Neuronal stem cell (in vitro differentiated cells): ENCODE data around the gene SERGEF.

Experiments
- DNase-seq: peaks from one replicate; pipeline ENCODE4 v3.0.0-alpha.2; 2013; ENCODE audit warnings: low spot score
- H2AFZ ChIP-seq: one replicate; pipeline ENCODE4 v1.6.1; 2013; ENCODE audit warnings: mild to moderate bottlenecking, low read length, inconsistent platforms
- H2AK5ac ChIP-seq: 2 replicates; pipeline ENCODE4 v1.6.1; 2013; ENCODE audit warnings: low read depth, mild to moderate bottlenecking, inconsistent platforms, low read length, moderate library complexity, mixed read lengths
- H2BK120ac ChIP-seq: 2 replicates; pipeline ENCODE4 v1.6.1; 2013; ENCODE audit warnings: low read depth, mild to moderate bottlenecking, inconsistent platforms, low read length, moderate library complexity, mixed read lengths
- H2BK12ac ChIP-seq: one replicate; pipeline ENCODE4 v1.6.1; 2013; ENCODE audit warnings: low read length, inconsistent platforms
- H2BK15ac ChIP-seq: 2 replicates; pipeline ENCODE4 v1.6.1; 2013; ENCODE audit warnings: mild to moderate bottlenecking, low read length, inconsistent platforms, mixed read lengths
- H2BK5ac ChIP-seq: one replicate; pipeline ENCODE4 v1.6.1; 2013; ENCODE audit warnings: inconsistent platforms, mild to moderate bottlenecking, low read length, moderate library complexity
- H3K14ac ChIP-seq: one replicate; pipeline ENCODE4 v1.6.1; 2013; ENCODE audit warnings: low read length, inconsistent platforms
- H3K18ac ChIP-seq: 2 replicates; pipeline ENCODE4 v1.6.1; 2013; ENCODE audit warnings: low read length, inconsistent platforms
- H3K23ac ChIP-seq: 2 replicates; pipeline ENCODE4 v1.6.1; 2013; ENCODE audit warnings: low read depth, mild to moderate bottlenecking, mixed read lengths, low read length, inconsistent platforms; ENCODE audit not compliant: poor library complexity
- H3K27ac ChIP-seq: replicated peaks from 3 replicates; pipeline ENCODE4 v1.5.1; 2013; ENCODE audit warnings: low read length, inconsistent platforms
- H3K27me3 ChIP-seq, 3 experiments: 2 replicates each; pipeline ENCODE4 v1.6.1; 2013; ENCODE audit warnings: low read length in 3 of 3, mild to moderate bottlenecking in 2 of 3, inconsistent platforms in 1 of 3, low read depth in 1 of 3, mixed read lengths in 1 of 3, moderate library complexity in 1 of 3; ENCODE audit not compliant: control insufficient read depth in 3 of 3, insufficient read depth in 3 of 3
- H3K36me3 ChIP-seq, 2 donors: replicated peaks in 1 of 2; 2 replicates each; pipeline ENCODE4 v1.6.1; 2013; ENCODE audit warnings: low read length in 2 of 2; ENCODE audit not compliant: control insufficient read depth in 2 of 2, insufficient read depth in 2 of 2
- H3K4ac ChIP-seq: 2 replicates; pipeline ENCODE4 v1.6.1; 2013; ENCODE audit warnings: inconsistent platforms, mild to moderate bottlenecking, low read length, moderate library complexity
- H3K4me1 ChIP-seq, 2 donors: 1 replicate in 1 of 2; 2 replicates in 1 of 2; pipeline ENCODE4 v1.6.1; 2013; ENCODE audit warnings: low read length in 2 of 2, low read depth in 1 of 2; ENCODE audit not compliant: control insufficient read depth in 2 of 2, insufficient read depth in 1 of 2
- H3K4me2 ChIP-seq: one replicate; pipeline ENCODE4 v1.6.1; 2013; ENCODE audit warnings: mild to moderate bottlenecking, low read length, inconsistent platforms; ENCODE audit not compliant: insufficient read depth, poor library complexity, severe bottlenecking
- H3K4me3 ChIP-seq, 2 donors: 2 replicates each; pipeline ENCODE4 v1.5.1; 2013; ENCODE audit warnings: low read length in 2 of 2, mild to moderate bottlenecking in 2 of 2, inconsistent platforms in 1 of 2, moderate library complexity in 1 of 2
- H3K79me1 ChIP-seq: one replicate; pipeline ENCODE4 v1.6.1; 2013; ENCODE audit warnings: low read depth, mild to moderate bottlenecking, inconsistent platforms, low read length, moderate library complexity
- H3K9ac ChIP-seq: one replicate; pipeline ENCODE4 v1.6.1; 2013; ENCODE audit warnings: mild to moderate bottlenecking, low read depth, low read length, inconsistent platforms; ENCODE audit not compliant: poor library complexity
- H3K9me3 ChIP-seq, 2 donors: replicated peaks in 1 of 2; 2 replicates each; pipeline versions ENCODE3 to v1.6.1; 2013; ENCODE audit warnings: low read length in 2 of 2, mild to moderate bottlenecking in 2 of 2, inconsistent platforms in 1 of 2, low read depth in 1 of 2, mixed read lengths in 1 of 2, moderate library complexity in 1 of 2; ENCODE audit not compliant: control insufficient read depth in 2 of 2, insufficient read depth in 1 of 2
- H4K8ac ChIP-seq: one replicate; pipeline ENCODE4 v1.6.1; 2013; ENCODE audit warnings: low read depth, mild to moderate bottlenecking, inconsistent platforms, low read length, moderate library complexity
- H4K91ac ChIP-seq: one replicate; pipeline ENCODE4 v1.6.1; 2013; ENCODE audit warnings: low read length, low read depth, mild to moderate bottlenecking, inconsistent platforms; ENCODE audit not compliant: poor library complexity
- whole genome bisulfite sequencing, 2 donors: extraction: QIAGEN DNeasy Blood & Tissue Kit; methylation state at CpG; one replicate each; pipeline ENCODE4 v1.1.7; 2013; ENCODE audit warnings: missing lambda C conversion rate in 2 of 2, mixed read lengths in 1 of 2; ENCODE audit not compliant: insufficient read length in 2 of 2, insufficient replicate concordance in 1 of 2; ENCODE audit errors: extremely low coverage in 2 of 2; 5-methylcytosine and 5-hydroxymethylcytosine counted together

The SERGEF gene

DNA sequence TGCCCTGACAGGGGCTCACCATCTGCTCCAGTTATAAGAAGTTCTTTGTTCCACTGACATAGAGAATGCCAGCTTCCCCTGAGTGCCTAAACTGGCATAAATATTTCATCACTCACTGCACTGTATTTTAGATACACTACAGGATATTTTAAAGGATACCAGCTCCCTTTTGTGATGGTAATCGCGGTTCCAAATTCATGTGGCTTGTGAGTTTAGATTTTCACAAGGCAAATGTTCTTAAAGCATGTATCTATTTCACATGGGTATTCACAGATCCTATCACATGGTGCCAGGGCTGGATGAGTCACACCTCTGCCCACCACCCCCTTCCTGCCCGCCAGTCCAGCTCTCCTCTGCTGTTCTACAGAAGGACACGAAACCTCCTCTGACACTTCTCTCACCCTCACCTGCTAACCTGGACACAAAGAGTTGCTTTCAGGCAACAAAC, 172.7 kb downstream of the SERGEF start:
- H3K18ac ChIP-seq, result no peak overlapping the region
- no peak overlapping the region for H3K14ac ChIP-seq
- H3K4me3 ChIP-seq, result no peak overlapping the region
- H2BK120ac ChIP-seq, result no peak overlapping the region
- H3K4me2 ChIP-seq, result no peak overlapping the region
- no peak overlapping the region for H2AFZ ChIP-seq
- no peak overlapping the region for H2BK5ac ChIP-seq
- H3K36me3 ChIP-seq, result no peaks in the 10 kb centered on the region
- peaks cover 0 to 3% of the 10 kb centered on the region in 2 donors for H3K4me1 ChIP-seq
- DNase-seq, result no peak
- H3K27me3 ChIP-seq, result no peaks in the 10 kb centered on the region
- H3K23ac ChIP-seq, result no peak overlapping the region
- no peak overlapping the region for H4K91ac ChIP-seq
- no peaks in the 10 kb centered on the region for H3K79me1 ChIP-seq
- H2BK15ac ChIP-seq, result no peak overlapping the region
- no peak overlapping the region for H4K8ac ChIP-seq
- H3K27ac ChIP-seq, result no peak overlapping the region
- no peak overlapping the region for H2AK5ac ChIP-seq
- no peak overlapping the region for H3K9ac ChIP-seq
- WGBS, 2 donors, result no CpG with 5 or more reads among the region's 4 CpGs
- no peak overlapping the region for H3K4ac ChIP-seq
- H3K9me3 ChIP-seq, result no peaks in the 10 kb centered on the region
- H2BK12ac ChIP-seq, result no peak overlapping the region

DNA sequence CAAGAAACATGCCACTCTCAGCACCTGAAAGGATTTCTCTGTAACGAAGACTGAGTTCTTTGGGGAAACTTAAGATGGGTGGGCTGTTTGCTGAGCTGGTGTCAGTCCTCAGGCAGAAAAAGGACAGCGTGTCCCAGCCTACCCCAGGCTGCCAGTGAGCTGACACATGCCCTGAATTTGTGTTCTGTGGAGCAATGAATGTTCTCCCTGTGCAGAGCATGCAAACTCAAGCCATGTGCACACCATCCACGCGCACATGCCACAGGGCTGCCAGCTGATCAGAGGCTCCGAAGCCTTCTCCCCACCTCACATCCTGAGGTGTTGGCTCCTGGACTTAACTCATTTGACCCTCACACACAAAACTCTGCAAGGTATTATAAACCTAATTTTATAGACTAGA, 173.4 kb downstream of the SERGEF start:
- peak overlapping the region; percentile 12 for H3K14ac ChIP-seq
- H3K27me3 ChIP-seq, result no peaks in the 10 kb centered on the region
- H4K8ac ChIP-seq, result no peak overlapping the region
- no peak overlapping the region for H3K4ac ChIP-seq
- H3K27ac ChIP-seq, result no peak overlapping the region
- no peak overlapping the region for H4K91ac ChIP-seq
- H3K9ac ChIP-seq, result no peak overlapping the region
- no peak overlapping the region for H3K18ac ChIP-seq
- peaks cover 0 to 3% of the 10 kb centered on the region in 2 donors for H3K4me1 ChIP-seq
- no peak overlapping the region for H3K4me2 ChIP-seq
- H2BK120ac ChIP-seq, result no peak overlapping the region
- no peak overlapping the region for H2BK5ac ChIP-seq
- H3K36me3 ChIP-seq, result no peaks in the 10 kb centered on the region
- no peak overlapping the region for H2BK15ac ChIP-seq
- H2BK12ac ChIP-seq, result no peak overlapping the region
- H3K23ac ChIP-seq, result no peak overlapping the region
- H2AFZ ChIP-seq, result no peak overlapping the region
- H3K79me1 ChIP-seq, result no peaks in the 10 kb centered on the region
- no peak overlapping the region for H2AK5ac ChIP-seq
- peak overlapping the region in 1 of 2 donors; percentile 49 for H3K4me3 ChIP-seq
- no peak for DNase-seq
- no CpG with 5 or more reads among the region's 5 CpGs for WGBS, 2 donors
- H3K9me3 ChIP-seq, result no peaks in the 10 kb centered on the region

DNA sequence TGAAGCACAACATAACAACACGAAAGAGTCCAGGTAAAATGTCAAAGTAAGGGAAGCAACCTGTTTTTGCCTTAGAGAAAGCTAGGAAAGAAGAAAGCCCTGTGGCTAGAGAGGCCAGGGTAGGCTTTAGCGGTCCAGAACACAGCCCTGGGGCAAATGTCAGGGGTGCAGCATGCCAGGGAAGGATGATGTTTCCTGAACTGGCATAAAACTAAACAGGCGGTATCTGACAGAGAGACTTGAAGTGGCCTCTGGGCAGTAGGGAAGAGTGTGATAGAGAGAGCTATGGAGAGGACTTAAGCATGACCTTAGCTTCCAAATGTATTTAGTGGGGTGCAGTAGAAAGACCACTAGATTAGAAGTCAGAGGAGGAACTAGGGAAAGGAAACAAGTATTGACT, 174.7 kb downstream of the SERGEF start:
- Histone ChIP-seq H3K36me3 (no peaks in the 10 kb centered on the region), H3K4ac (no peak overlapping the region), H3K27ac (no peak overlapping the region), H2AFZ (no peak overlapping the region), H4K8ac (no peak overlapping the region), H3K79me1 (no peaks in the 10 kb centered on the region), H3K4me1 (peaks cover 0 to 3% of the 10 kb centered on the region in 2 donors), H4K91ac (no peak overlapping the region), H3K4me2 (no peak overlapping the region), H3K4me3 (no peak overlapping the region), H2BK5ac (no peak overlapping the region), H3K27me3 (no peaks in the 10 kb centered on the region), H3K14ac (no peak overlapping the region), H3K9ac (no peak overlapping the region), H2BK12ac (no peak overlapping the region), H2BK120ac (no peak overlapping the region), H3K23ac (no peak overlapping the region), H3K18ac (no peak overlapping the region), H3K9me3 (no peaks in the 10 kb centered on the region), H2AK5ac (no peak overlapping the region), H2BK15ac (no peak overlapping the region)
- no peak for DNase-seq
- no CpG with 5 or more reads among the region's 3 CpGs for WGBS, 2 donors

- H4K91ac ChIP-seq, result no peak overlapping the region
- H2BK15ac ChIP-seq, result no peak overlapping the region
- no peak overlapping the region for H2BK5ac ChIP-seq
- H3K27me3 ChIP-seq, result no peaks in the 10 kb centered on the region
- no peak overlapping the region for H2AFZ ChIP-seq
- no peak overlapping the region for H3K4ac ChIP-seq
- H3K9me3 ChIP-seq, result no peaks in the 10 kb centered on the region
- no peak overlapping the region for H2AK5ac ChIP-seq
- no peaks in the 10 kb centered on the region for H3K79me1 ChIP-seq
- H3K36me3 ChIP-seq, result no peaks in the 10 kb centered on the region
- no peak overlapping the region for H2BK12ac ChIP-seq
- H3K27ac ChIP-seq, result no peak overlapping the region
- H3K14ac ChIP-seq, result no peak overlapping the region
- no peaks in the 10 kb centered on the region for H3K4me1 ChIP-seq
- H3K4me3 ChIP-seq, result no peak overlapping the region
- no peak overlapping the region for H3K4me2 ChIP-seq
- no CpG with 5 or more reads among the region's 3 CpGs for WGBS, 2 donors
- no peak overlapping the region for H3K23ac ChIP-seq
- DNase-seq, result no peak
- H3K9ac ChIP-seq, result no peak overlapping the region
- H3K18ac ChIP-seq, result no peak overlapping the region
- no peak overlapping the region for H2BK120ac ChIP-seq
- no peak overlapping the region for H4K8ac ChIP-seq
These were observed 181.0 kb downstream of the SERGEF start for GRCh38 chr11:17831883-17832282.
